Astrocyte (in vitro differentiated cells and primary cell): ENCODE data around the gene PLEKHG4. TPM values are rescaled to one million over a fixed set of nuclear protein-coding genes. Genes with fewer than 3 reads are reported as not detected.

ENCODE experiments used
- DNase-seq: peaks from one replicate; pipeline ENCODE4 v3.0.0-alpha.2; 2010; ENCODE audit warnings: low read depth
- FAIRE-seq: peaks from 2 replicates; lab custom pipeline; 2011; peaks lifted over from hg19 to GRCh38; lab: Jason Lieb, UNC
- H2AFZ ChIP-seq: 2 replicates; pipeline ENCODE4 v1.6.0; 2012; ENCODE audit warnings: low read depth, low read length, inconsistent platforms
- H3K27ac ChIP-seq: 2 replicates; pipeline ENCODE4 v1.5.1; 2011; ENCODE audit warnings: low read depth, low read length, inconsistent platforms
- H3K27me3 ChIP-seq: 2 replicates; pipeline ENCODE4 v1.6.0; 2011; ENCODE audit warnings: low read length, inconsistent platforms; ENCODE audit not compliant: insufficient read depth
- H3K36me3 ChIP-seq: 2 replicates; pipeline ENCODE4 v1.5.1; 2011; ENCODE audit warnings: low read length, inconsistent platforms; ENCODE audit not compliant: insufficient read depth
- H3K4me1 ChIP-seq: 2 replicates; pipeline ENCODE4 v1.5.1; 2011; ENCODE audit warnings: low read length, inconsistent platforms; ENCODE audit not compliant: insufficient read depth
- H3K4me2 ChIP-seq: 2 replicates; pipeline ENCODE4 v1.6.0; 2012; ENCODE audit warnings: low read length, inconsistent platforms
- H3K4me3 ChIP-seq: 2 replicates; pipeline ENCODE4 v1.5.1; 2011; ENCODE audit warnings: low read depth, mild to moderate bottlenecking, low read length, inconsistent platforms; ENCODE audit not compliant: insufficient read depth
- H3K79me2 ChIP-seq: 2 replicates; pipeline ENCODE4 v1.6.0; 2012; ENCODE audit warnings: mild to moderate bottlenecking, low read length, inconsistent platforms; ENCODE audit not compliant: insufficient read depth
- H3K9ac ChIP-seq: 2 replicates; pipeline ENCODE4 v1.6.0; 2012; ENCODE audit warnings: mild to moderate bottlenecking, low read length, inconsistent platforms
- H3K9me3 ChIP-seq: 2 replicates; pipeline ENCODE4 v1.5.1; 2012; ENCODE audit warnings: low read depth, mild to moderate bottlenecking, low read length, inconsistent platforms; ENCODE audit not compliant: insufficient read depth
- H4K20me1 ChIP-seq: 2 replicates; pipeline ENCODE4 v1.6.0; 2012; ENCODE audit warnings: low read length, inconsistent platforms; ENCODE audit not compliant: insufficient read depth
- H3K27ac Mint-ChIP-seq: one replicate; pipeline ENCODE4 v1.8.0; 2021; ENCODE audit warnings: mild to moderate bottlenecking, mixed read lengths; ENCODE audit not compliant: unreplicated experiment
- H3K27me3 Mint-ChIP-seq: one replicate; pipeline ENCODE4 v1.8.0; 2021; ENCODE audit warnings: low read depth, mixed read lengths; ENCODE audit not compliant: unreplicated experiment
- H3K36me3 Mint-ChIP-seq: one replicate; pipeline ENCODE4 v1.8.0; 2021; ENCODE audit warnings: low read depth, mixed read lengths; ENCODE audit not compliant: unreplicated experiment
- H3K4me1 Mint-ChIP-seq: one replicate; pipeline ENCODE4 v1.8.0; 2021; ENCODE audit warnings: low read depth, mixed read lengths; ENCODE audit not compliant: unreplicated experiment
- H3K4me3 Mint-ChIP-seq: one replicate; pipeline ENCODE4 v1.8.0; 2021; ENCODE audit warnings: mild to moderate bottlenecking, moderate library complexity, mixed read lengths; ENCODE audit not compliant: unreplicated experiment
- H3K9me3 Mint-ChIP-seq: one replicate; pipeline ENCODE4 v1.8.0; 2021; ENCODE audit warnings: mild to moderate bottlenecking, mixed read lengths; ENCODE audit not compliant: unreplicated experiment
- CTCF ChIP-seq: IDR thresholded peaks from 2 replicates; pipeline ENCODE4 v1.5.1; 2011; ENCODE audit warnings: low read depth, mild to moderate bottlenecking, inconsistent platforms, low read length, moderate library complexity; ENCODE audit not compliant: insufficient read depth
- EZH2 ChIP-seq: IDR thresholded peaks from 2 replicates; pipeline ENCODE4 v1.6.1; 2012; ENCODE audit warnings: mild to moderate bottlenecking, low read length, inconsistent platforms; ENCODE audit not compliant: insufficient read depth
- total RNA-seq: library from RNA; stranded (reverse); gene quantifications from 2 replicates; pipeline ENCODE4 v1.2.1, GENCODE V29; 2021

PLEKHG4 gene
- total RNA-seq, 1 donor from 2014 or later: 2.4 TPM

DNA sequence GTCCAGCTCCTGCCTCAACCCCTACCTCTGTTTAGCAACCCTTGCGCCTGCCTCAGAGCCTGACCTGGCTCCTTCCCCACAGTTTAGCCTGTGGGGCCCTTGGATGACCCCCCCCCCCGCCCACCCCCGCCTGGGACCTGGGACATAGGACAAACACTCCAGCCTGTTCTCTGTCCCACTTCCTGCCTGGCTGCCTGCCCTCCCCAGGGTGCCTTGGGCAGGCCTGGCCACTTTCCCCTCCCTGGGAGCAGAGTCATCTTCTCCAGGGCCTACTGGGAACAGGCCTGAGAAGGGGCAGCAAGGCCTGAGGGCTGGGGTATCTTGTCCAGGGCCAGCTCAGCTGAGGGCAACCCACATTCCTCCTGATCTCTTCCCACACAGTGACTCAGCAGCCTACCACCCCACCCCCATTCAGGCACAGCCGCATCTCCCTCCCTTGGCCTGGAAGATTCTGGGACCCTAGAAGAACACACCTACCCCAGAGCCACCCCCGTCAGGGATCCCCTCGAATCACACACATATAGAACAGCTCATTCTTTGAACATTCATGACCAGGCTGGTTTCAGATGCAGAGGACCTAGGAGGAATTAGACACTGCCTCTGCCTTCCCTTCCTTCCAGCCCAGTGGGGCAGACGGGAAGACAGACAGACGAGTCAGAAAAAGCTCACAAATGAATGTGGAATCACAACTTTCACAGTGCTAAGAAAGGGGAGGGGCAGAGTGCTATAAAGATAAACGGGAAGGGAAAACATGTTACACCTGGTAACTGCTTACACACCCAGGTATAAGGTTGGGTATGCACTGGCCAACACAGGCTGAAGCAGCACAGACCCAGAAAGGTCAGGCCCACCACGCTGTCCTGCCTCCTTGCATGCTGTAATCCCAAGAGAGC, 38.1 kb upstream of the PLEKHG4 start:
- Histone ChIP-seq H3K36me3 (peaks cover 24% of the 10 kb centered on the region), H3K27me3 (no peaks in the 10 kb centered on the region), H2AFZ (peak overlapping the region; percentile 41), H3K4me2 (peak overlapping the region; percentile 71), H3K4me3 (peak overlapping the region; percentile 21), H3K27ac (peak overlapping the region; percentile 91), H3K9ac (peak overlapping the region; percentile 78), H4K20me1 (no peaks in the 10 kb centered on the region), H3K4me1 (peaks cover 50% of the 10 kb centered on the region), H3K9me3 (no peaks in the 10 kb centered on the region), H3K79me2 (peaks cover 59% of the 10 kb centered on the region)
- Mint-ChIP-seq H3K4me1 (peaks cover 41% of the 10 kb centered on the region), H3K27me3 (no peaks in the 10 kb centered on the region), H3K9me3 (no peaks in the 10 kb centered on the region), H3K4me3 (peak overlapping the region; percentile 61), H3K36me3 (peaks cover 24% of the 10 kb centered on the region), H3K27ac (peak overlapping the region; percentile 97)
- peak; percentile 77 for DNase-seq
- FAIRE-seq: no peak
- TF ChIP-seq CTCF (no peak), EZH2 (no peak)

GRCh38 chr16:67242138-67242730, 37.1 kb upstream of the PLEKHG4 start:
- H3K9me3 Mint-ChIP-seq: no peaks in the 10 kb centered on the region
- Histone ChIP-seq H3K9me3 (no peaks in the 10 kb centered on the region), H3K27me3 (no peaks in the 10 kb centered on the region), H3K9ac (no peak overlapping the region), H3K79me2 (peaks cover 67% of the 10 kb centered on the region), H3K4me2 (peak overlapping the region; percentile 71), H3K4me1 (peaks cover 50% of the 10 kb centered on the region), H3K4me3 (no peak overlapping the region), H3K27ac (peak overlapping the region; percentile 91), H2AFZ (no peak overlapping the region), H3K36me3 (peaks cover 22% of the 10 kb centered on the region), H4K20me1 (no peaks in the 10 kb centered on the region)
- H3K27ac Mint-ChIP-seq: peak overlapping the region; percentile 97
- TF ChIP-seq CTCF (no peak), EZH2 (no peak)
- FAIRE-seq: no peak
- H3K4me1 Mint-ChIP-seq: peaks cover 41% of the 10 kb centered on the region
- no peaks in the 10 kb centered on the region for H3K27me3 Mint-ChIP-seq
- DNase-seq: no peak
- H3K36me3 Mint-ChIP-seq: peaks cover 20% of the 10 kb centered on the region
- H3K4me3 Mint-ChIP-seq: no peak overlapping the region
